Lower lobe of right lung (tissue), 2 donors: ENCODE measurements around the gene CEP128. TPM values are rescaled to one million over a fixed set of nuclear protein-coding genes. Genes with fewer than 3 reads are reported as not detected.

Experiments used
- ATAC-seq, 2 donors: fragments of 200-7000 bp; cut with Tn5 transposase; one replicate each; pipeline ENCODE4 v1.9.1; 2020 to 2022; ENCODE audit warnings: mild to moderate bottlenecking in 2 of 2, moderate library complexity in 2 of 2
- DNase-seq: peaks from one replicate; pipeline ENCODE4 v3.0.0-alpha.2; 2020
- H3K27ac ChIP-seq: fragments of 200-600 bp; one replicate; pipeline ENCODE4 v1.8.0; 2022
- H3K27me3 ChIP-seq: fragments of 200-600 bp; one replicate; pipeline ENCODE4 v1.8.0; 2022; ENCODE audit warnings: low read depth
- H3K36me3 ChIP-seq: fragments of 200-600 bp; one replicate; pipeline ENCODE4 v1.8.0; 2022; ENCODE audit warnings: mild to moderate bottlenecking
- H3K4me1 ChIP-seq: fragments of 200-600 bp; one replicate; pipeline ENCODE4 v1.8.0; 2022
- H3K4me3 ChIP-seq: fragments of 200-600 bp; one replicate; pipeline ENCODE4 v1.8.0; 2022; ENCODE audit warnings: mild to moderate bottlenecking
- H3K9me3 ChIP-seq: fragments of 200-600 bp; one replicate; pipeline ENCODE4 v1.8.0; 2022
- CTCF ChIP-seq: fragments of 200-600 bp; IDR thresholded peaks from one replicate; pipeline ENCODE4 v1.8.0; 2022; ENCODE audit warnings: antibody characterized with exemption, mild to moderate bottlenecking
- intact Hi-C: fragments of 100-400 bp; cut with DNase I; formaldehyde crosslinking; loops from one replicate; pipeline ENCODE4 v1.11.0; 2022
- total RNA-seq: library from RNA; stranded (reverse); fragmentation: NEBNext Ultra II Directional; extraction: Animal tissue kit (Norgen Biotek cat#: 25700); gene quantifications from one replicate; pipeline ENCODE4 v1.2.1, GENCODE V29; 2021
- donor health status: DM: no; HTN: yes; CAD: no; lungs with severe emphysema.

The CEP128 gene
- total RNA-seq, 1 donor from 2014 or later = 11.5 TPM

- no peak for DNase-seq
- peaks cover 3% of the 10 kb centered on the region for H3K9me3 ChIP-seq
- no peak for TF ChIP-seq CTCF
- H3K27ac ChIP-seq = no peak overlapping the region
- no peaks in the 10 kb centered on the region for H3K36me3 ChIP-seq
- no peaks in the 10 kb centered on the region for H3K4me1 ChIP-seq
- ATAC-seq = no peak
- intact Hi-C loops = no loop called here
- H3K4me3 ChIP-seq = no peak overlapping the region
- no peaks in the 10 kb centered on the region for H3K27me3 ChIP-seq
Measured at GRCh38 chr14:80664576-80664975, 277.0 kb downstream of the CEP128 start.

DNA sequence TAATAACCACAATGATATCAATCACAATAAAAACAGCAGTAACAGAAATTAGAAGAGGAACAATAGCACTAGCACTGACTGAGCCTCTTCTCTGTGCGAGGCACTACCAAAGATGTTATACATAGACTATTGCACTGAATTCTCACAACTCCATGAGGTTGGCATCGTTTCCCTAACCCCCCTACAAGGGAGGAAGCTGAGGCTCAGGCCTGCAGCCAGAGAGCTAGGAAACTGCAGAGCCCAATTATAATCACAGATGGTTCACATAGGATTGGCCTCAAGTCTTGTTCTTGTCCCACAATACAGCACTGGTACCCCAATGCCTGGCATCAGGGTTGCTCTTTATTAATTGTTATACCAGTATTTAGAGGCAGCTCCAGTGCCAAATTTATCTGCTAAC lies 278.0 kb downstream of the CEP128 start:
- no peak overlapping the region for H3K27ac ChIP-seq
- no peaks in the 10 kb centered on the region for H3K4me1 ChIP-seq
- intact Hi-C loops = no loop called here
- no peaks in the 10 kb centered on the region for H3K9me3 ChIP-seq
- H3K27me3 ChIP-seq = no peaks in the 10 kb centered on the region
- no peak overlapping the region for H3K4me3 ChIP-seq
- no peak for TF ChIP-seq CTCF
- no peaks in the 10 kb centered on the region for H3K36me3 ChIP-seq
- no peak for ATAC-seq
- no peak for DNase-seq

- H3K9me3 ChIP-seq = no peaks in the 10 kb centered on the region
- no peak overlapping the region for H3K4me3 ChIP-seq
- no peaks in the 10 kb centered on the region for H3K36me3 ChIP-seq
- H3K4me1 ChIP-seq = no peaks in the 10 kb centered on the region
- DNase-seq (no peak), ATAC-seq (no peak)
- no peak overlapping the region for H3K27ac ChIP-seq
- TF ChIP-seq CTCF = no peak
- intact Hi-C loops = no loop called here
- no peaks in the 10 kb centered on the region for H3K27me3 ChIP-seq
Measured at GRCh38 chr14:80659783-80660182, 281.8 kb downstream of the CEP128 start.

DNA sequence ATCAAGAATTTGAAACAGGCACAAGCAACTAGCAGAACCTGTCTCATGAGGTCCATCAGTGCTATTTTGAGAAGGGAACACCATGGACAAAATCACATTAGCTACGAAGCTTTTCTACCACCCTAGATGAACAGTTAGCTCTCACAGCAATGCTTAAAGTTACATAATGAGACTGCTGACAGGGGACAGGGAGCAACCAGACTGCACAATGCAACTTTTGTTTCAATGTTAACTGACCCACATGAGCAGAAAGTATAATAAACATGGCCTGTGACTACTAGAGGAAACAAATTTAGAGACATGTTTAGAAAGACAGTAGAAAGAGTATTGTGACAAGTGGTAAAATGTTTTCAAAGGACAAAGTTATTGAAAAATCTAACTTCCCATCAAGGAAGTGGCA lies 282.8 kb downstream of the CEP128 start:
- Histone ChIP-seq H3K9me3 (no peaks in the 10 kb centered on the region), H3K36me3 (no peaks in the 10 kb centered on the region), H3K27ac (no peak overlapping the region), H3K4me3 (no peak overlapping the region), H3K27me3 (no peaks in the 10 kb centered on the region), H3K4me1 (no peaks in the 10 kb centered on the region)
- DNase-seq (no peak), ATAC-seq (no peak)
- intact Hi-C loops = no loop called here
- no peak for TF ChIP-seq CTCF

- H3K9me3 ChIP-seq = no peaks in the 10 kb centered on the region
- DNase-seq (no peak), ATAC-seq (no peak)
- no peaks in the 10 kb centered on the region for H3K36me3 ChIP-seq
- H3K4me3 ChIP-seq = no peak overlapping the region
- H3K27ac ChIP-seq = no peak overlapping the region
- H3K27me3 ChIP-seq = no peaks in the 10 kb centered on the region
- no peak for TF ChIP-seq CTCF
- H3K4me1 ChIP-seq = no peaks in the 10 kb centered on the region
- intact Hi-C loops = no loop called here
Measured at GRCh38 chr14:80658155-80658554, 283.4 kb downstream of the CEP128 start.

DNA sequence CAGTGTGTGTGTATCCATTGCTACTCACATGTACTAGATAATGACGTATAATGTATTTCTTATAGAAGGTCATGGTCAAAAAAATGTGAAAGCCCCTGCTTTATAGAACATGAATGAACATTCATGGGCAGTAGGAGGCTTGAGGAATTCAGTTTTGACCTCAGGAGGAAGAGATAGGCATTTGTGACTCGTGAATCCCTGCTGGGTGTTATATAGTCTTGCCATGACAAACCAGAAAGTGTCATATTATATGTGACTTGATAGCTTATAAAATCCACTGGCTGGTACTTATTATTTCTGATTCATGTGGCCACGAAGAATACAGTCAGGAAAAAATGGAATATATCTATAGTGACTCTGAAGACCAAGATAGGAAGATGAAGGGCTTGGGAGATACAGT lies 287.6 kb downstream of the CEP128 start:
- Histone ChIP-seq H3K9me3 (no peaks in the 10 kb centered on the region), H3K27ac (no peak overlapping the region), H3K4me3 (no peak overlapping the region), H3K36me3 (no peaks in the 10 kb centered on the region), H3K4me1 (no peaks in the 10 kb centered on the region), H3K27me3 (no peaks in the 10 kb centered on the region)
- intact Hi-C loops = no loop called here
- DNase-seq (no peak), ATAC-seq (no peak)
- no peak for TF ChIP-seq CTCF
